SJCRH30 (cell line): ENCODE results near the gene FAM50A. TPM values are rescaled to one million over a fixed set of nuclear protein-coding genes. Genes with fewer than 3 reads are reported as not detected.
A peak's percentile ranks its signal among the peaks of the same experiment; 100 is the strongest.
"Not testable (repeated sequence)": the region's sequence is repeated elsewhere in the genome, so short reads cannot be mapped to it uniquely, and the experiment has no call there.

ENCODE experiments used
- DNase-seq, 2 experiments: peaks; one replicate each; pipeline ENCODE4 v3.0.0-alpha.2; 2015 to 2020
- H3K27ac ChIP-seq: fragments of 250-450 bp; sonication (Bioruptor Pico); 2 replicates; pipeline ENCODE4 v1.5.1; 2020; ENCODE audit warnings: mild to moderate bottlenecking, moderate library complexity
- H3K27me3 ChIP-seq: fragments of 250-450 bp; sonication (Bioruptor Pico); 2 replicates; pipeline ENCODE4 v1.5.1; 2020; ENCODE audit warnings: mild to moderate bottlenecking, moderate library complexity
- H3K36me3 ChIP-seq: fragments of 250-450 bp; sonication (Bioruptor Pico); 2 replicates; pipeline ENCODE4 v1.5.1; 2020; ENCODE audit warnings: mild to moderate bottlenecking, moderate library complexity
- H3K4me1 ChIP-seq: fragments of 250-450 bp; sonication (Bioruptor Pico); 2 replicates; pipeline ENCODE4 v1.5.1; 2020; ENCODE audit warnings: mild to moderate bottlenecking, moderate library complexity
- H3K4me3 ChIP-seq: fragments of 250-450 bp; sonication (Bioruptor Pico); 2 replicates; pipeline ENCODE4 v1.5.1; 2020; ENCODE audit warnings: mild to moderate bottlenecking, moderate library complexity
- H3K9me3 ChIP-seq: fragments of 250-450 bp; sonication (Bioruptor Pico); replicated peaks from 2 replicates; pipeline ENCODE4 v1.5.1; 2020; ENCODE audit warnings: mild to moderate bottlenecking, moderate library complexity
- total RNA-seq: library from RNA; depleted of rRNA; stranded (reverse); fragments of >200 nt; shearing (Covaris generic); gene quantifications from 2 replicates; pipeline ENCODE4 v1.2.3, GENCODE V29; 2014; rRNA removed

The FAM50A gene
- total RNA-seq, 1 experiment from 2014 or later: 48.7 TPM

GRCh38 chrX:154486396-154487207 is 42.7 kb downstream of the FAM50A start, which contains the start of gene UBL4A:
UBL4A (minus strand) TSS chrX:154486615; CDS start chrX:154486584, 31 bp downstream.
- H3K4me1 ChIP-seq: no peaks in the 10 kb centered on the region
- H3K36me3 ChIP-seq: no peaks in the 10 kb centered on the region
- no peaks in the 10 kb centered on the region for H3K27me3 ChIP-seq
- peak within 1 kb of the TSS; percentile 47; the same call in 1 of the 2 replicates for H3K27ac ChIP-seq
- no peaks in the 10 kb centered on the region for H3K9me3 ChIP-seq
- DNase-seq: peak; percentile 61 to 65
- H3K4me3 ChIP-seq: peak within 1 kb of the TSS; percentile 72

- Histone ChIP-seq H3K36me3 (no peaks in the 10 kb centered on the region), H3K9me3 (no peaks in the 10 kb centered on the region), H3K4me1 (no peaks in the 10 kb centered on the region), H3K27me3 (no peaks in the 10 kb centered on the region), H3K4me3 (no peak overlapping the region), H3K27ac (no peak overlapping the region)
- DNase-seq: no peak
These were observed 43.8 kb downstream of the FAM50A start for GRCh38 chrX:154487518-154488290.

GRCh38 chrX:154488336-154489075 is 44.6 kb downstream of the FAM50A start:
- no peak overlapping the region for H3K27ac ChIP-seq
- H3K9me3 ChIP-seq: no peaks in the 10 kb centered on the region
- no peaks in the 10 kb centered on the region for H3K36me3 ChIP-seq
- no peak for DNase-seq
- no peak overlapping the region for H3K4me3 ChIP-seq
- peaks cover 6% of the 10 kb centered on the region; the same call in 1 of the 2 replicates for H3K4me1 ChIP-seq
- H3K27me3 ChIP-seq: no peaks in the 10 kb centered on the region

- Histone ChIP-seq H3K9me3 (no peaks in the 10 kb centered on the region), H3K27ac (no peak overlapping the region), H3K4me1 (peaks cover 6% of the 10 kb centered on the region; the same call in 1 of the 2 replicates), H3K27me3 (no peaks in the 10 kb centered on the region), H3K4me3 (no peak overlapping the region), H3K36me3 (no peaks in the 10 kb centered on the region)
- DNase-seq: no peak
These were observed 45.2 kb downstream of the FAM50A start for GRCh38 chrX:154489182-154489581.

- Histone ChIP-seq H3K4me3 (peak overlapping the region; percentile 68), H3K27ac (peak overlapping the region; percentile 36; the same call in 1 of the 2 replicates), H3K27me3 (no peaks in the 10 kb centered on the region), H3K4me1 (peaks cover 6% of the 10 kb centered on the region; the same call in 1 of the 2 replicates), H3K36me3 (no peaks in the 10 kb centered on the region), H3K9me3 (no peaks in the 10 kb centered on the region)
- peak; percentile 62 to 64 for DNase-seq
These were observed 46.1 kb downstream of the FAM50A start for GRCh38 chrX:154490021-154490413.

GRCh38 chrX:154490414-154491083 is 46.6 kb downstream of the FAM50A start, which contains the start of gene SLC10A3:
SLC10A3 (minus strand) TSS chrX:154490629; CDS start chrX:154488940, 1,689 bp downstream.
- H3K27ac ChIP-seq: peak within 1 kb of the TSS; percentile 40; the same call in 1 of the 2 replicates
- peak; percentile 91 to 92 for DNase-seq
- no peaks in the 10 kb centered on the region for H3K9me3 ChIP-seq
- no peaks in the 10 kb centered on the region for H3K36me3 ChIP-seq
- H3K27me3 ChIP-seq: no peaks in the 10 kb centered on the region
- peak within 1 kb of the TSS; percentile 68 for H3K4me3 ChIP-seq
- peaks cover 6% of the 10 kb centered on the region; the same call in 1 of the 2 replicates for H3K4me1 ChIP-seq

GRCh38 chrX:154494715-154495114 is 50.8 kb downstream of the FAM50A start:
- no peak for DNase-seq
- Histone ChIP-seq H3K4me3 (no peak overlapping the region), H3K9me3 (no peaks in the 10 kb centered on the region), H3K4me1 (peaks cover 14% of the 10 kb centered on the region), H3K27ac (no peak overlapping the region), H3K36me3 (no peaks in the 10 kb centered on the region), H3K27me3 (no peaks in the 10 kb centered on the region)

GRCh38 chrX:154495472-154495922 is 51.6 kb downstream of the FAM50A start:
- DNase-seq: no peak
- H3K27ac ChIP-seq: no peak overlapping the region
- no peaks in the 10 kb centered on the region for H3K27me3 ChIP-seq

GRCh38 chrX:154496591-154497137 is 52.7 kb downstream of the FAM50A start:
- not testable (repeated sequence) for H3K9me3 ChIP-seq, H3K36me3 ChIP-seq, H3K27me3 ChIP-seq, DNase-seq, H3K27ac ChIP-seq, H3K4me3 ChIP-seq
- peaks cover 15% of the 10 kb centered on the region for H3K4me1 ChIP-seq

More at GRCh38 chrX:154495472-154495922, 51.6 kb downstream of the FAM50A start:
- no peak overlapping the region for H3K4me3 ChIP-seq
- no peaks in the 10 kb centered on the region for H3K9me3 ChIP-seq
- H3K4me1 ChIP-seq: peaks cover 15% of the 10 kb centered on the region
- H3K36me3 ChIP-seq: no peaks in the 10 kb centered on the region

Other genes with a start within 250 kb of the FAM50A start
- not detected in 2 replicates for gene OPN1MW2, start 224.4 kb upstream of the FAM50A start, total RNA-seq
- gene OPN1MW3, start 186.6 kb upstream of the FAM50A start, total RNA-seq: not detected in 2 replicates
- not detected in 2 replicates for gene TEX28, start 149.0 kb upstream of the FAM50A start, total RNA-seq
- 1.1 TPM in 1 of 2 replicates, not detected in the other for gene TKTL1, start 148.3 kb upstream of the FAM50A start, total RNA-seq
- gene FLNA, start 69.5 kb upstream of the FAM50A start, total RNA-seq: 142 and 173 TPM in 2 replicates
- 40.1 and 41.3 TPM in 2 replicates for gene EMD, start 64.8 kb upstream of the FAM50A start, total RNA-seq
- gene RPL10, start 45.8 kb upstream of the FAM50A start, total RNA-seq: 3,093 and 3,558 TPM in 2 replicates
- gene DNASE1L1, start 34.9 kb upstream of the FAM50A start, total RNA-seq: 20.9 and 21.7 TPM in 2 replicates
- gene TAFAZZIN, start 32.6 kb upstream of the FAM50A start, total RNA-seq: 8.1 and 12.1 TPM in 2 replicates
- 30.4 and 32.0 TPM in 2 replicates for gene ATP6AP1, start 15.5 kb upstream of the FAM50A start, total RNA-seq
- gene GDI1, start 7.0 kb upstream of the FAM50A start, total RNA-seq: 66.8 and 75.8 TPM in 2 replicates
- 2.3 and 12.8 TPM in 2 replicates for gene PLXNA3, start 14.1 kb downstream of the FAM50A start, total RNA-seq
- 20.6 and 21.0 TPM in 2 replicates for gene LAGE3, start 35.1 kb downstream of the FAM50A start, total RNA-seq
- 39.4 and 40.8 TPM in 2 replicates for gene UBL4A, start 42.5 kb downstream of the FAM50A start, total RNA-seq
- gene SLC10A3, start 46.5 kb downstream of the FAM50A start, total RNA-seq: 13.2 and 13.7 TPM in 2 replicates
- gene FAM3A, start 72.1 kb downstream of the FAM50A start, total RNA-seq: 12.2 and 13.6 TPM in 2 replicates
- 19.4 and 21.9 TPM in 2 replicates for gene G6PD, start 102.7 kb downstream of the FAM50A start, total RNA-seq
- gene IKBKG, start 103.5 kb downstream of the FAM50A start, total RNA-seq: 9.5 and 10.5 TPM in 2 replicates
- not detected in 2 replicates for gene CTAG1A, start 141.0 kb downstream of the FAM50A start, total RNA-seq
- not detected in 2 replicates for gene CTAG1B, start 175.1 kb downstream of the FAM50A start, total RNA-seq
- gene CTAG2, start 209.4 kb downstream of the FAM50A start, total RNA-seq: 4.1 and 4.2 TPM in 2 replicates